ENCODE data around the gene LIMK1. TPM values are rescaled to one million over a fixed set of nuclear protein-coding genes. Genes with fewer than 3 reads are reported as not detected.

Gene LIMK1
- total and polyA plus RNA-seq, 2 of the 13 experiments (the other 11 are each of a cell fraction or from before 2014, with no cell fraction given), result 8.9 to 18.8 TPM

- intact Hi-C loops (cut with micrococcal nuclease; ENCODE audit: unreplicated experiment) (no loop called here), in situ Hi-C loops (cut with HindIII; ENCODE audit: extremely low pct_ligation_motif_present, low pct_unique_long_range_greater_than_20kb) (no loop called here)
- no peaks in the 10 kb centered on the region for H3K9me3 ChIP-seq (ENCODE audit: low read length)
- BruUV-seq (replicated peaks), result no TSS peak
- H3K4me3 ChIP-seq (replicated peaks in 1 of 3; ENCODE audit: insufficient read depth in 1 of 3, low read depth in 2 of 3, low read length in 3 of 3), result no peak overlapping the region
- H3K4me1 ChIP-seq (ENCODE audit: insufficient read depth, low read length), result no peaks in the 10 kb centered on the region
- H4K20me1 ChIP-seq (ENCODE audit: insufficient read depth, low read length), result no peaks in the 10 kb centered on the region
- CTCF ChIA-PET (ENCODE audit: low intra/inter-chr PET ratio, low total read pairs), result no interaction called here
- H3K9ac ChIP-seq (ENCODE audit: insufficient read depth, low read depth, low read length), result no peak overlapping the region
- H2AFZ ChIP-seq (ENCODE audit: low read length), result no peak overlapping the region
- H3K27ac ChIP-seq (ENCODE audit: extremely low read length, insufficient read depth, low read length), result no peak overlapping the region
- no peaks in the 10 kb centered on the region for H3K79me2 ChIP-seq (ENCODE audit: insufficient read depth, low read length)
- H3K4me2 ChIP-seq (ENCODE audit: low read depth, low read length), result no peak overlapping the region
- no peaks in the 10 kb centered on the region for H3K27me3 ChIP-seq (ENCODE audit: control insufficient read depth in 1 of 2, insufficient read depth in 2 of 2, low read length in 2 of 2)
- POLR2A ChIA-PET, result no interaction called here
- TF ChIP-seq SIX4 (CRISPR knock-in tag; IDR thresholded peaks at IDR 0.05), result no peak
- TF ChIP-seq, protein P1, sequence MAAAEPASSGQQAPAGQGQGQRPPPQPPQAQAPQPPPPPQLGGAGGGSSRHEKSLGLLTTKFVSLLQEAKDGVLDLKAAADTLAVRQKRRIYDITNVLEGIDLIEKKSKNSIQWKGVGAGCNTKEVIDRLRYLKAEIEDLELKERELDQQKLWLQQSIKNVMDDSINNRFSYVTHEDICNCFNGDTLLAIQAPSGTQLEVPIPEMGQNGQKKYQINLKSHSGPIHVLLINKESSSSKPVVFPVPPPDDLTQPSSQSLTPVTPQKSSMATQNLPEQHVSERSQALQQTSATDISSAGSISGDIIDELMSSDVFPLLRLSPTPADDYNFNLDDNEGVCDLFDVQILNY (CRISPR knock-in tag; conservative IDR thresholded peaks at IDR 0.05), result no peak
- no peak for TF ChIP-seq ZNF773 (CRISPR knock-in tag; IDR thresholded peaks at IDR 0.05; ENCODE audit: borderline replicate concordance)
- TF ChIP-seq ZNF564 (CRISPR knock-in tag; IDR thresholded peaks at IDR 0.05), result no peak
- no peak for TF ChIP-seq ZNF484 (CRISPR knock-in tag; IDR thresholded peaks at IDR 0.05; ENCODE audit: borderline replicate concordance, low read depth)
- no peak for TF ChIP-seq FOXP1 (IDR thresholded peaks at IDR 0.05)
- TF ChIP-seq FOXP1 (CRISPR knock-in tag; IDR thresholded peaks at IDR 0.05), result no peak
- TF ChIP-seq PPARG (CRISPR knock-in tag; conservative IDR thresholded peaks at IDR 0.05), result no peak
- no peak for TF ChIP-seq ZNF260 (CRISPR knock-in tag; IDR thresholded peaks at IDR 0.05; ENCODE audit: borderline replicate concordance, low read depth)
- TF ChIP-seq, protein P2, sequence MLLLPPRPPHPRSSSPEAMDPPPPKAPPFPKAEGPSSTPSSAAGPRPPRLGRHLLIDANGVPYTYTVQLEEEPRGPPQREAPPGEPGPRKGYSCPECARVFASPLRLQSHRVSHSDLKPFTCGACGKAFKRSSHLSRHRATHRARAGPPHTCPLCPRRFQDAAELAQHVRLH (CRISPR knock-in tag; IDR thresholded peaks at IDR 0.05; ENCODE audit: borderline replicate concordance, low read depth), result no peak
- TF ChIP-seq ZNF788 (CRISPR knock-in tag; IDR thresholded peaks at IDR 0.05; ENCODE audit: borderline replicate concordance), result no peak
- TF ChIP-seq KMT2B (CRISPR knock-in tag; IDR thresholded peaks at IDR 0.05), result no peak
- DNase-seq (ENCODE audit: low spot score) (no peak), ATAC-seq (no peak; the same call in 2 of the 3 replicates), FAIRE-seq (no peak)
- H3K36me3 ChIP-seq (replicated peaks in 1 of 2; ENCODE audit: control insufficient read depth in 1 of 2, insufficient read depth in 2 of 2, low read length in 2 of 2), result peaks cover 0 to 7% of the 10 kb centered on the region in 2 experiments; a peak in 3 of 5 replicates
- 80% methylated on average over 1 of the region's 12 CpGs for WGBS (ENCODE audit: low lambda C conversion rate)
Observed at GRCh38 chr7:74092964-74093471, 9.4 kb downstream of the LIMK1 start.

Data from HepG2 (cell line).